AG04449 (cell line): ENCODE results near the gene GPR35.

Source experiments
- CTCF ChIA-PET: fragments of 350-600 bp; formaldehyde crosslinking; extraction: SDS; loops from one replicate; lab custom pipeline; 2021; ENCODE audit warnings: antibody characterized with exemption; lab: Yijun Ruan, JAX
- POLR2A ChIA-PET: fragments of 400-600, 350-600 bp; formaldehyde crosslinking; extraction: SDS; loops from one replicate; lab custom pipeline; 2020; ENCODE audit warnings: antibody characterized with exemption, inconsistent platforms; lab: Yijun Ruan, JAX
- DNase-seq: peaks from one replicate; pipeline ENCODE4 v3.0.0-alpha.2; 2010; ENCODE audit warnings: low read depth, low spot score
- H3K4me3 ChIP-seq: 2 replicates; pipeline ENCODE4 v1.5.1; 2011; ENCODE audit warnings: low read depth, mild to moderate bottlenecking, control low read depth, low read length
- TF ChIP-seq, protein P1 (sequence below): IDR thresholded peaks from one replicate; pipeline ENCODE4 v1.5.1; 2011; ENCODE audit warnings: mild to moderate bottlenecking, moderate library complexity, low read length, control low read depth, inconsistent platforms; ENCODE audit not compliant: insufficient read depth; ENCODE audit errors: missing control alignments

The GPR35 gene

GRCh38 chr2:240590681-240591111 is 34.6 kb upstream of the GPR35 start:
- ChIA-PET POLR2A (interaction anchor here (0.6 to 1.0 kb wide), 2 partner anchors 13 to 25 kb away, joined by 3 to 4 read pairs; no protein-coding TSS in a partner anchor), CTCF (no interaction called here)
- TF ChIP-seq, protein P1, sequence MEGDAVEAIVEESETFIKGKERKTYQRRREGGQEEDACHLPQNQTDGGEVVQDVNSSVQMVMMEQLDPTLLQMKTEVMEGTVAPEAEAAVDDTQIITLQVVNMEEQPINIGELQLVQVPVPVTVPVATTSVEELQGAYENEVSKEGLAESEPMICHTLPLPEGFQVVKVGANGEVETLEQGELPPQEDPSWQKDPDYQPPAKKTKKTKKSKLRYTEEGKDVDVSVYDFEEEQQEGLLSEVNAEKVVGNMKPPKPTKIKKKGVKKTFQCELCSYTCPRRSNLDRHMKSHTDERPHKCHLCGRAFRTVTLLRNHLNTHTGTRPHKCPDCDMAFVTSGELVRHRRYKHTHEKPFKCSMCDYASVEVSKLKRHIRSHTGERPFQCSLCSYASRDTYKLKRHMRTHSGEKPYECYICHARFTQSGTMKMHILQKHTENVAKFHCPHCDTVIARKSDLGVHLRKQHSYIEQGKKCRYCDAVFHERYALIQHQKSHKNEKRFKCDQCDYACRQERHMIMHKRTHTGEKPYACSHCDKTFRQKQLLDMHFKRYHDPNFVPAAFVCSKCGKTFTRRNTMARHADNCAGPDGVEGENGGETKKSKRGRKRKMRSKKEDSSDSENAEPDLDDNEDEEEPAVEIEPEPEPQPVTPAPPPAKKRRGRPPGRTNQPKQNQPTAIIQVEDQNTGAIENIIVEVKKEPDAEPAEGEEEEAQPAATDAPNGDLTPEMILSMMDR, result no peak
- no peak overlapping the region for H3K4me3 ChIP-seq
- DNase-seq, result no peak

GRCh38 chr2:240591226-240591625 is 34.1 kb upstream of the GPR35 start:
- TF ChIP-seq, protein P1, result no peak
- CTCF ChIA-PET, result interaction anchor here (1.9 kb wide), 1 partner anchor 25 kb away, joined by 6 read pairs; no protein-coding TSS in a partner anchor
- no peak for DNase-seq
- H3K4me3 ChIP-seq, result no peak overlapping the region
- POLR2A ChIA-PET, result interaction anchor here (1.0 kb wide), 1 partner anchor 25 kb away, joined by 4 read pairs; no protein-coding TSS in a partner anchor

DNA sequence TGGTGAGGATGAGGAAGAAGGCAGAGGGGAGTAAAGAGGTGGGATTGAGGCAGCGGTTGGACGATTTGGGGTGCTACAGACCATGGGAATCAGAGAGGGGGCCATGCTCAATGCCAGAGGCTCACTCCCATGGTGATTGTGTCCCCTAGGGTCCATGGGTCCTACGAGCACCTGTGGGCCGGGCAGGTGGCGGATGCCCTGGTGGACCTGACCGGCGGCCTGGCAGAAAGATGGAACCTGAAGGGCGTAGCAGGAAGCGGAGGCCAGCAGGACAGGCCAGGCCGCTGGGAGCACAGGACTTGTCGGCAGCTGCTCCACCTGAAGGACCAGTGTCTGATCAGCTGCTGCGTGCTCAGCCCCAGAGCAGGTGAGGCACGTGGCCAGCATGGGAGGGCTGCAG is 33.5 kb upstream of the GPR35 start:
- ChIA-PET CTCF (interaction anchor here (1.9 kb wide), 1 partner anchor 26 kb away, joined by 6 read pairs; no protein-coding TSS in a partner anchor), POLR2A (interaction anchor here (1.0 kb wide), 1 partner anchor 26 kb away, joined by 4 read pairs; no protein-coding TSS in a partner anchor)
- TF ChIP-seq, protein P1, result no peak
- H3K4me3 ChIP-seq, result no peak overlapping the region
- no peak for DNase-seq

- CTCF ChIA-PET, result interaction anchor here (1.1 to 1.9 kb wide), 2 partner anchors 26 to 27 kb away, joined by 3 to 6 read pairs; no protein-coding TSS in a partner anchor
- DNase-seq, result no peak
- H3K4me3 ChIP-seq, result no peak overlapping the region
- POLR2A ChIA-PET, result no interaction called here
- TF ChIP-seq, protein P1, result no peak
Measured at GRCh38 chr2:240593026-240593702, 32.1 kb upstream of the GPR35 start.

DNA sequence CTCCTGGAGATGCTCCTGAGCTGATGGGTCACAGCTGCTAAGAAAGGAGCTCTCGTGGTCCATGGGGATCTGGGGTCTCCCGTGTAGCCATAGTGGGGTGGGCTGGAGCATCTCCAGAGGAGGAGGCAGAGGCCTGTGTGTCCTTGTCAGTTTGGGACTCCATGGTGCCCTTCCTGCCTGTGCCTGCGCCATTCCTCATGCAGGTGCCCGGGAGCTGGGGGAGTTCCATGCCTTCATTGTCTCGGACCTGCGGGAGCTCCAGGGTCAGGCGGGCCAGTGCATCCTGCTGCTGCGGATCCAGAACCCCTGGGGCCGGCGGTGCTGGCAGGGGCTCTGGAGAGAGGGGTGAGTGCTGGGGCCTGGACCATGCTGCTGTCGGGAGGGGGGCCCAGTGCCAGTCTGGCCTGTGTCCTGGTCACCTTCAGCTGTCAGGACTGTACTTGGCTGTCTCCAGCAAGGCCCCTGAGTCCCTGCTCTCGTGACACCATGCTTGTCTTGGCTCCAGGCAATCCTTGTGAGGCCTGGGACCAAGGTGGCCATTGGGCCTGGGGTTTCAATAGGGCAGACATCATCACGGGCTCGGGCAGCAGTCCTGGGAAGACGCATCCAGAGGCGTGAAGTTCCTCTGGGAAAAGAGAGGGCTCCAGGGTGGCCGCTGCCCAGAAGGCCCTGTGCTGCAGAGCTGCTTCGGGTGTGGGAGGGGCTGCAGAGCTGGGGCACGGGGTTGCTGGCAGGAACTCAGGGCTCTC is 31.4 kb upstream of the GPR35 start:
- no peak overlapping the region for H3K4me3 ChIP-seq
- ChIA-PET CTCF (interaction anchor here (1.1 to 1.2 kb wide), 2 partner anchors 27 to 80 kb away, joined by 3 to 7 read pairs; no protein-coding TSS in a partner anchor), POLR2A (interaction anchor here (0.6 kb wide), 1 partner anchor 21 kb away, joined by 3 read pairs; no protein-coding TSS in a partner anchor)
- no peak for DNase-seq
- TF ChIP-seq, protein P1, result no peak
